H1 (cell line): ENCODE measurements around the gene ENAH. TPM values are rescaled to one million over a fixed set of nuclear protein-coding genes. Genes with fewer than 3 reads are reported as not detected.

Source experiments
- CTCF ChIA-PET: fragments of 300-600 bp; sonication (Branson Sonifier 250); formaldehyde crosslinking; loops from one replicate; lab custom pipeline; 2021; ENCODE audit not compliant: partially characterized antibody; lab: Charles Lee
- POLR2A ChIA-PET: fragments of 300-600 bp; sonication (Branson Sonifier 250); formaldehyde crosslinking; loops from one replicate; lab custom pipeline; 2021; ENCODE audit warnings: inconsistent platforms; ENCODE audit not compliant: partially characterized antibody; lab: Charles Lee
- DNase-seq, 2 experiments: peaks; one replicate each; pipeline versions ENCODE4 v3.0.0 to v3.0.0-alpha.2; 2010 to 2022; ENCODE audit warnings: low spot score in 2 of 2, low read depth in 1 of 2, mixed read lengths in 1 of 2
- FAIRE-seq: peaks from 2 replicates; lab custom pipeline; 2011; peaks lifted over from hg19 to GRCh38; lab: Jason Lieb, UNC
- H2AFZ ChIP-seq: 2 replicates; pipeline ENCODE4 v1.8.1; 2012; ENCODE audit warnings: low read length, inconsistent platforms
- H2AK5ac ChIP-seq: 2 replicates; pipeline ENCODE4 v1.6.1; 2013; ENCODE audit warnings: low read depth, low read length
- H2BK120ac ChIP-seq: replicated peaks from 2 replicates; pipeline ENCODE3; 2013; ENCODE audit warnings: low read depth, low read length, inconsistent platforms
- H2BK12ac ChIP-seq: 2 replicates; pipeline ENCODE4 v1.6.1; 2013; ENCODE audit warnings: low read depth, low read length
- H2BK15ac ChIP-seq: 2 replicates; pipeline ENCODE4 v1.6.1; 2013; ENCODE audit warnings: low read length
- H2BK20ac ChIP-seq: 2 replicates; pipeline ENCODE4 v1.6.1; 2013; ENCODE audit warnings: low read length
- H2BK5ac ChIP-seq: 2 replicates; pipeline ENCODE4 v1.6.1; 2013; ENCODE audit warnings: low read depth, low read length
- H3K14ac ChIP-seq: 2 replicates; pipeline ENCODE4 v1.6.1; 2013; ENCODE audit warnings: inconsistent platforms; ENCODE audit not compliant: insufficient read length
- H3K18ac ChIP-seq: 2 replicates; pipeline ENCODE4 v1.6.1; 2013; ENCODE audit warnings: low read length; ENCODE audit errors: extremely low read depth
- H3K23ac ChIP-seq: 2 replicates; pipeline ENCODE4 v1.6.1; 2013; ENCODE audit warnings: inconsistent platforms; ENCODE audit not compliant: insufficient read length
- H3K23me2 ChIP-seq: 2 replicates; pipeline ENCODE4 v1.6.1; 2013; ENCODE audit warnings: low read depth, low read length
- H3K27ac ChIP-seq: 2 replicates; pipeline ENCODE4 v1.6.1; 2011; ENCODE audit warnings: low read depth, low read length, inconsistent platforms
- H3K27me3 ChIP-seq, 4 experiments: replicated peaks in 1 of 4; 1 replicate in 1 of 4; 2 replicates in 3 of 4; pipeline versions ENCODE4 v1.6.1 to v1.8.1; 2011 to 2013; ENCODE audit warnings: low read length in 3 of 4, mild to moderate bottlenecking in 3 of 4, inconsistent platforms in 2 of 4, mixed read lengths in 2 of 4, moderate library complexity in 1 of 4; ENCODE audit not compliant: control insufficient read depth in 3 of 4, insufficient read depth in 3 of 4; ENCODE audit errors: extremely low read depth in 1 of 4
- H3K36me3 ChIP-seq, 4 experiments: 2 replicates each; pipeline versions ENCODE4 v1.6.1 to v1.8.1; 2011 to 2013; ENCODE audit warnings: mild to moderate bottlenecking in 4 of 4, low read length in 3 of 4, moderate library complexity in 2 of 4, control low read depth in 1 of 4, inconsistent platforms in 1 of 4; ENCODE audit not compliant: insufficient read depth in 4 of 4, control insufficient read depth in 2 of 4
- H3K4ac ChIP-seq: replicated peaks from 2 replicates; pipeline ENCODE3; 2013; ENCODE audit warnings: low read length, low read depth, mixed read lengths, inconsistent platforms; ENCODE audit not compliant: insufficient read length
- H3K4me1 ChIP-seq, 4 experiments: replicated peaks in 1 of 4; 1 replicate in 1 of 4; 2 replicates in 3 of 4; pipeline versions ENCODE4 v1.6.1 to v1.8.1; 2011 to 2013; ENCODE audit warnings: low read length in 3 of 4, inconsistent platforms in 2 of 4, mixed read lengths in 1 of 4; ENCODE audit not compliant: insufficient read depth in 4 of 4, control insufficient read depth in 3 of 4
- H3K4me2 ChIP-seq, 2 experiments: 2 replicates each; pipeline versions ENCODE4 v1.6.1 to v1.8.1; 2011 to 2013; ENCODE audit warnings: low read depth in 2 of 2, low read length in 2 of 2, control low read depth in 1 of 2, inconsistent platforms in 1 of 2, mild to moderate bottlenecking in 1 of 2; ENCODE audit not compliant: insufficient read depth in 1 of 2
- H3K4me3 ChIP-seq, 4 experiments: fragments of 200-600, 300-600 bp in 1 of 4; sonication (generic), shearing (Covaris generic), sonication (Bioruptor Twin) in 1 of 4; 2 replicates each; pipeline versions ENCODE4 v1.5.1 to v1.8.1; 2011 to 2016; ENCODE audit warnings: low read length in 4 of 4, low read depth in 3 of 4, control low read depth in 2 of 4, inconsistent platforms in 2 of 4, mild to moderate bottlenecking in 2 of 4, mixed read lengths in 1 of 4, moderate library complexity in 1 of 4; ENCODE audit not compliant: insufficient read depth in 2 of 4; ENCODE audit errors: extremely low read depth in 1 of 4
- H3K56ac ChIP-seq: replicated peaks from 2 replicates; pipeline ENCODE3; 2013; ENCODE audit warnings: low read depth, mild to moderate bottlenecking, mixed read lengths, low read length, inconsistent platforms; ENCODE audit not compliant: insufficient read length
- H3K79me1 ChIP-seq: 2 replicates; pipeline ENCODE4 v1.6.1; 2013; ENCODE audit warnings: low read depth, low read length, control low read depth
- H3K79me2 ChIP-seq, 2 experiments: 2 replicates each; pipeline versions ENCODE4 v1.6.1 to v1.8.1; 2012 to 2013; ENCODE audit warnings: low read length in 2 of 2, mild to moderate bottlenecking in 2 of 2, inconsistent platforms in 1 of 2; ENCODE audit not compliant: insufficient read depth in 2 of 2, control insufficient read depth in 1 of 2
- H3K9ac ChIP-seq, 4 experiments: replicated peaks in 1 of 4; 1 replicate in 1 of 4; 2 replicates in 3 of 4; pipeline versions ENCODE4 v1.6.1 to v1.8.1; 2011 to 2013; ENCODE audit warnings: low read depth in 3 of 4, low read length in 3 of 4, control low read depth in 2 of 4, mild to moderate bottlenecking in 2 of 4, moderate library complexity in 2 of 4, inconsistent platforms in 1 of 4; ENCODE audit errors: extremely low read depth in 1 of 4
- H3K9me3 ChIP-seq, 2 experiments: 2 replicates each; pipeline versions ENCODE4 v1.6.1 to v1.8.1; 2012 to 2013; ENCODE audit warnings: mild to moderate bottlenecking in 2 of 2, moderate library complexity in 2 of 2, control low read depth in 1 of 2, inconsistent platforms in 1 of 2, low read depth in 1 of 2, low read length in 1 of 2, mixed read lengths in 1 of 2; ENCODE audit not compliant: insufficient read depth in 2 of 2
- H4K20me1 ChIP-seq, 2 experiments: replicated peaks in 1 of 2; 2 replicates each; pipeline versions ENCODE3 to v1.8.1; 2011 to 2013; ENCODE audit warnings: inconsistent platforms in 2 of 2, low read length in 2 of 2, mild to moderate bottlenecking in 1 of 2; ENCODE audit not compliant: insufficient read depth in 2 of 2, control insufficient read depth in 1 of 2
- H4K5ac ChIP-seq: 2 replicates; pipeline ENCODE4 v1.6.1; 2013; ENCODE audit warnings: low read length, low read depth, mixed read lengths, inconsistent platforms; ENCODE audit not compliant: insufficient read length
- H4K8ac ChIP-seq: 2 replicates; pipeline ENCODE4 v1.8.0; 2013; ENCODE audit warnings: mild to moderate bottlenecking, moderate library complexity, low read length, inconsistent platforms; ENCODE audit not compliant: insufficient read depth; ENCODE audit errors: extremely low read depth
- H4K91ac ChIP-seq: replicated peaks from 2 replicates; pipeline ENCODE3; 2013; ENCODE audit warnings: low read length, mixed read lengths, inconsistent platforms; ENCODE audit not compliant: insufficient read length
- CBX8 ChIP-seq: fragments of 300-800, 300-1000 bp; sonication (generic); IDR thresholded peaks from 2 replicates; pipeline ENCODE4 v1.7.1; 2016; ENCODE audit warnings: low read depth, low read length, borderline replicate concordance
- CHD1 ChIP-seq: IDR thresholded peaks from 2 replicates; pipeline ENCODE4 v1.6.1; 2012; ENCODE audit warnings: low read depth, low read length, improper control_type of control experiment
- POU5F1 ChIP-seq: IDR thresholded peaks from 2 replicates; pipeline ENCODE4 v1.6.1; 2011; ENCODE audit warnings: low read depth, mild to moderate bottlenecking, low read length, moderate library complexity
- RFX5 ChIP-seq: IDR thresholded peaks from 2 replicates; pipeline ENCODE4 v1.6.1; 2011; ENCODE audit warnings: low read depth, low read length, improper control_type of control experiment, borderline replicate concordance
- TCF12 ChIP-seq: IDR thresholded peaks from 2 replicates; pipeline ENCODE4 v1.6.1; 2011; ENCODE audit warnings: low read depth, mild to moderate bottlenecking, low read length
- WGBS, 2 experiments: shearing (Covaris generic) in 1 of 2; methylation state at CpG; one replicate each; pipeline versions ENCODE4 v1.1.6 to v1.1.7; 2013 to 2015; ENCODE audit warnings: low lambda C conversion rate in 2 of 2, mixed read lengths in 2 of 2, inconsistent platforms in 1 of 2, low coverage in 1 of 2, missing lambda C conversion rate in 1 of 2; ENCODE audit not compliant: insufficient replicate concordance in 2 of 2, insufficient coverage in 1 of 2, insufficient read length in 1 of 2; ENCODE audit errors: extremely low coverage in 1 of 2, missing lambda C conversion rate in 1 of 2; 5-methylcytosine and 5-hydroxymethylcytosine counted together
- polyA plus RNA-seq, 7 experiments: library from polyadenylated mRNA; depleted of rRNA in 3 of 7; stranded (reverse) in 5 of 7; unstranded in 2 of 7; fragments of >200 nt in 5 of 7; fragments of 200-250 nt in 2 of 7; gene quantifications; 1 replicate in 5 of 7; 2 replicates in 1 of 7; 4 replicates in 1 of 7; pipeline versions ENCODE4 v1.2.1 to v1.2.3, GENCODE V29; 2011 to 2013; ENCODE audit warnings: missing spikeins in 2 of 7, mixed read lengths in 2 of 7
- total RNA-seq: library from RNA; stranded (reverse); fragmentation: NEBNext Ultra II Directional; extraction: Animal tissue kit (Norgen Biotek cat#: 25700); gene quantifications from 2 replicates; pipeline ENCODE4 v1.2.1, GENCODE V29; 2021
- TF ChIP-seq, protein P1 (sequence below): IDR thresholded peaks from 2 replicates; pipeline ENCODE4 v1.6.1; 2011; ENCODE audit warnings: low read depth, mild to moderate bottlenecking, low read length; ENCODE audit not compliant: insufficient read depth
- TF ChIP-seq, protein P2 (sequence below): IDR thresholded peaks from 2 replicates; pipeline ENCODE4 v1.6.1; 2011; ENCODE audit warnings: low read length, improper control_type of control experiment

ENAH gene
- total and polyA plus RNA-seq, 2 of the 8 experiments (the other 6 are each of a cell fraction or from before 2014, with no cell fraction given): 39.1 to 335 TPM

- Histone ChIP-seq H4K8ac (no peak overlapping the region; the same call in 1 of the 2 replicates), H3K4me2 (no peak overlapping the region), H2BK12ac (no peak overlapping the region), H3K4me3 (no peak overlapping the region), H3K36me3 (no peaks in the 10 kb centered on the region), H4K5ac (no peak overlapping the region), H3K79me2 (no peaks in the 10 kb centered on the region), H2AFZ (no peak overlapping the region), H4K20me1 (no peaks in the 10 kb centered on the region), H2BK120ac (no peak overlapping the region), H2BK20ac (no peak overlapping the region), H2BK5ac (no peak overlapping the region), H3K27me3 (no peaks in the 10 kb centered on the region; a peak in 1 of 7 replicates), H3K56ac (no peak overlapping the region), H3K18ac (no peak overlapping the region), H3K9ac (no peak overlapping the region), H3K9me3 (no peaks in the 10 kb centered on the region), H3K23me2 (no peaks in the 10 kb centered on the region), H3K27ac (no peak overlapping the region), H2AK5ac (no peak overlapping the region), H4K91ac (no peak overlapping the region), H3K4me1 (peaks cover 0 to 8% (median 3%) of the 10 kb centered on the region in 4 experiments; a peak in 3 of 7 replicates), H3K23ac (no peak overlapping the region), H3K4ac (no peak overlapping the region), H2BK15ac (no peak overlapping the region), H3K14ac (no peak overlapping the region), H3K79me1 (no peaks in the 10 kb centered on the region)
- DNase-seq (no peak), FAIRE-seq (no peak)
- ChIA-PET CTCF (interaction anchor here (0.6 to 3.9 kb wide), 14 partner anchors 9 to 335 kb away, joined by 3 to 17 read pairs (median 4); partner anchors contain the start of genes LBR and SRP9), POLR2A (no interaction called here)
- no peak for TF ChIP-seq RFX5
- TF ChIP-seq CHD1: no peak
- no peak for TF ChIP-seq CBX8
- no peak for TF ChIP-seq POU5F1
- TF ChIP-seq, protein P1, sequence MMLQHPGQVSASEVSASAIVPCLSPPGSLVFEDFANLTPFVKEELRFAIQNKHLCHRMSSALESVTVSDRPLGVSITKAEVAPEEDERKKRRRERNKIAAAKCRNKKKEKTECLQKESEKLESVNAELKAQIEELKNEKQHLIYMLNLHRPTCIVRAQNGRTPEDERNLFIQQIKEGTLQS: no peak
- no peak for TF ChIP-seq TCF12
- TF ChIP-seq, protein P2, sequence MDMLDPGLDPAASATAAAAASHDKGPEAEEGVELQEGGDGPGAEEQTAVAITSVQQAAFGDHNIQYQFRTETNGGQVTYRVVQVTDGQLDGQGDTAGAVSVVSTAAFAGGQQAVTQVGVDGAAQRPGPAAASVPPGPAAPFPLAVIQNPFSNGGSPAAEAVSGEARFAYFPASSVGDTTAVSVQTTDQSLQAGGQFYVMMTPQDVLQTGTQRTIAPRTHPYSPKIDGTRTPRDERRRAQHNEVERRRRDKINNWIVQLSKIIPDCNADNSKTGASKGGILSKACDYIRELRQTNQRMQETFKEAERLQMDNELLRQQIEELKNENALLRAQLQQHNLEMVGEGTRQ: no peak
- WGBS, 2 experiments: 89% methylated on average over 3 of the region's 3 CpGs; no CpG with 5 or more reads in 1 of the 2 experiments
Measured at GRCh38 chr1:225442123-225442505, 210.8 kb downstream of the ENAH start.
